HG03520 (cell line): Measurements from ENCODE around the gene LACTB.

Experiments
- ATAC-seq: cut with Tn5 transposase; IDR thresholded peaks from one replicate; pipeline ENCODE4 v1.9.1; 2021; ENCODE audit warnings: mild to moderate bottlenecking, moderate library complexity; ENCODE audit not compliant: unreplicated experiment

The LACTB gene

GRCh38 chr15:63121382-63122001, at the start of gene LACTB:
TSS of gene LACTB (plus strand) at chr15:63121861. CDS start at chr15:63121872, 11 bp downstream.
- ATAC-seq, result peak; percentile 63

DNA sequence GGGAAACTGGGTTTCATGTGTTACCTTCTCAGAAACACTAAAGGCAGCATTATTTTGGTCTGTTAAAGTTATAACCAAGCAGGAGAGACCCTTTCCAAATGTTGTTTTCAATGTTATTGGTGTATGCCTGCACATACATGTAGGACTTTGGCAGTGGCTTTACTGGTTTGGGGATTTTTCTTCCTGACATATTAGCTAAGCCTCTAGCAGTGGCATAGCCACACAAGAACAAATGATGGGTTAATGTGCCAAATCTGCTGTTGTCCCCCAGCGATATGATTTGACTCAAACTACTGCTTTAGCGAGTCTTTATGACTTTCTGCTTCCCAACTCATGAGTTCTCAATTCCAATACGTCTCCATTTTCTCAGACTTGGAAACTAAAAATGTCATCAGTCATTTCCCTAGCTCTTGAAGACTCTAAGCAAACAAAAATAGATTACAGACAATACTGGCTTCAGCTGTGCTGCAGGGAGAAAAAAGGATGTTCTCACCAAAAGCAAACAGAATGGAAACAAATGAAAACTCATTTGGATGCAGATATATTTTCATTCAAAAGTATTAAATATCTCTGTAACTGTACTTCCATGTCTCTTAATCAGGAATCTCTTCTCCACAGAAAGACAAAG, 49.5 kb upstream of the LACTB start:
- ATAC-seq, result no peak

DNA sequence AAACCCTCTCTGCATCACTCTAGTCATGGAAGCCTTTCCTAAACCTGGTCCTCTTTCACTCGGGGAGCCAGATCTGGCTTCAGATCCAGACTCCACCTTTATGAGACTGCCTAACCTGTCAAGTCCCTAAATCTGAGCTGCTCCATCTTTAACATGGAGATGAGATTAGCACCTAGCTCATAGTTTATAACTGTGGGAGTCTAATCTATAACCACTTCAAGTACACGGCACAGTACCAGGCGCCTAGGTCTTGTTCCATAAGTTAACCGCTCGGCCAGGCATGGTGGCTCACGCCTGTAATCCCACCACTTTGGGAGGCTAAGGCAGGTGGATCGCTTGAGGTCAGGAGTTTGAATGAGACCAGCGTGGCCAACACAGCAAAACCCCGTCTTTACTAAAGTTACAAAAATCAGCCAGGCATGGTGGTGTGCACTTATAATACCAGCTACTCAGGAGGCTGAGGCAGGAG, 48.8 kb upstream of the LACTB start:
- ATAC-seq, result no peak

GRCh38 chr15:63073497-63074172, 48.0 kb upstream of the LACTB start:
- no peak for ATAC-seq

GRCh38 chr15:63075015-63075983, 46.4 kb upstream of the LACTB start:
- ATAC-seq, result no peak

- ATAC-seq, result no peak
These were observed 45.5 kb upstream of the LACTB start for GRCh38 chr15:63075984-63076713.

DNA sequence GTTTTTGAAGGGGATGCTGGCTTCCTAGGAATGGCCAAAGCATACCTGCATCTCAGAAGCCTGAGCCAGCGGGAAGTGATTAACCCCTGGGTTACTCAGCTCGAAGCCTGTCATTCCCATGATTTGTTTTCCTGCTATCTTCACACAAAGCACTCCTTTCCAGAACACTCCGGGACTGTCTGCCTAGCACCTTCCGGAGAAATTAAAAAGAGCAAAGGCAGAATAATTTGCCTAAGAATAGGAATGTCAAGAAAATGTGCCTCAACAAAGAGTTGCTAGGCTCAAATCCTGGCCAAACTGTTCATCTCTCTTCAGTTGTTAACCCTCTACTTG, 45.0 kb upstream of the LACTB start:
- no peak for ATAC-seq

DNA sequence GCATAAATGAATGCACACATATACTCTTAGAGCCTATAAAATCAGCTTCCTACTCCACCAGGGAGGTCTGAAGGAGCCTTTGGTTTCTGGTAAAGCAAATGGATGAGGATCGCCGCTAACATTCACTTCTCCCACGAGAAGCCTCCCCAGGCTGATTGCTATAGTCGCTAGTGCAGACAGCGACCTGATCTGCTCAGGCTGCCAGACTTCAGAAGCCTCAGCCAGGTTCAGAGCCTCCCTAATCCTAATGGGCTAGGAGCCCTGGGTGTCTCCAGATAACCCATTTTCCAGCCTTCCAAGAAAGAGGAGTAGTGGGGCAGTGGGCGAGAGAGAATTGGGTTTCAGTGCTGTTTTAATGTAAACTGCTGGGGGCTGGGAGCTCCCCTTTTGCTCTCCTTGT, 43.7 kb upstream of the LACTB start:
- no peak for ATAC-seq

GRCh38 chr15:63079947-63080626, 41.6 kb upstream of the LACTB start:
- ATAC-seq, result no peak

GRCh38 chr15:63080634-63081250, 40.9 kb upstream of the LACTB start:
- ATAC-seq, result no peak

- ATAC-seq, result no peak
These were observed 39.3 kb upstream of the LACTB start for GRCh38 chr15:63082366-63082765.

- no peak for ATAC-seq
These were observed 38.6 kb upstream of the LACTB start for GRCh38 chr15:63083044-63083443.

DNA sequence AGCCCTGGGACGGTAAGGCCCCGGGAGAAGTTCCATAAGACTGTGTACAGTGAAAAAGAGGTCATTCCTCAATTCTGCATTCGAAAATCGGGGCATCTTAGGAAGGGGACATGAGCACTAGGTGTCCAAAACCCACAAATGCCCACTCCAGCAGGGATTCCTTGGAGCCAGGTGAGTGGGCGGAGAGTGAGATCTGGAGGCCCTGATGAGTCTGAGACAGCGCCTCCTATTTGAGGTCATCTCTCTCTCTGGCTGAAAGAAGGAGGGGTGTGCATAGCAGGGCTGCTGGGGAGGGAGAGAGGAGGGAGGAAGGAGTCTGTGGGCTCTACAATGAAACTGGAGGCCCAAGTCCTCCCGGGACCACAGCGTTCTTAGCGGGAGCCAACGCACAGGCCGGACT, 38.1 kb upstream of the LACTB start:
- no peak for ATAC-seq

DNA sequence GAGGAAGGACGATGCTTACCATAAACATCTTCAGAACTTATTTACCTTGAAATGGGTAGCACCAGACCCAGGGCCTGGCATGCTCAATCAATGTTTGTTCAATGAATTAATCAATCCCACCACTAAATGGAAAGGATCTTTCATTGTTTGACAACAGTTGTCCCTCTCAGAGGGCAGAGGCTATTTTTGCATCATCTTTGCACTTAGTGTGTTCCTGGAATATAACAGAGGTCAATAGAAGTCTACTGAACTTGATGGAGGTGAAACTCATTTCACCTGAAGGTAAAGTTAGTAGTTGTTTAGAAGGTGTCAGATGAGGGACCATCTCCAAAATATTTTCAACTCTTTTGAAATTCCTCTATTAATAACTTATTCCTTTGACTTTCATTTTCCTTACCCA, 36.9 kb upstream of the LACTB start:
- no peak for ATAC-seq

DNA sequence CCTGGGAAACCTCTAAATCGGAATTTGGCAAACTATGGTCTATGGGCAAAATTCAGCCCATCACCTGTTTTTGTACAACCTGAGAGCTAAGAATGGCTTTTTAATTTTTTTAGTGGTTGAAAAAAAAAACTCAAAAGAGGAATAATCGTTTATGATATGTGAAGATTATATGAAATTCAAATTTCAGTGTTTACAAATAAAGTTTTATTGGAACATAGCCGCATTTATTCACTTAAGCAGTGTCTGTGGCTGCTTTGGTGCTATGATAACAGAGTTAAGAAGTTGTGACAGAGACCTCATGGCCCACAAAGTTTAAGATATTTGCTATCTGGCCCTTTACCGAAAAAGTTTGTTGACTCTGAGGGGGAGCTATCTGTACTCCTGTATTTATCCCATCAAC, 36.4 kb upstream of the LACTB start:
- ATAC-seq, result no peak

DNA sequence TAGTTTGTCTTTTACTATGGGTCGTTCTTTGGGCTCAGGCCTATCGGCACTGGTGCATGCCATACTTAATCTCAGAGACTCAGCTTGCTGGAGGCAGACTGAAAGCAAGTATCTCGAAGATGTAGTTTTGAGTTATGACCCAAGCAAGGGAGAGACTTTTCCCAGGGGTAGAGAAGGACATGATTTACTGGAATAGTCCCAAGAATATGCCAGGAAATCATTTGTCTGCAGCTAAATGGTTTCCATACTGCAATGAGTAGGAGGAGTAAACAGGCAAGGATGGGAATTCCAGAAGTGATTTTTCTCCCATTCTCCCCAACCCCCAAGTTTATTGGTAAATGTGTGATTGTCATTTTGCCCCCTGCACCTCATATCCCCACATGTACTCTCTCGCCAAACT, 35.4 kb upstream of the LACTB start:
- no peak for ATAC-seq

DNA sequence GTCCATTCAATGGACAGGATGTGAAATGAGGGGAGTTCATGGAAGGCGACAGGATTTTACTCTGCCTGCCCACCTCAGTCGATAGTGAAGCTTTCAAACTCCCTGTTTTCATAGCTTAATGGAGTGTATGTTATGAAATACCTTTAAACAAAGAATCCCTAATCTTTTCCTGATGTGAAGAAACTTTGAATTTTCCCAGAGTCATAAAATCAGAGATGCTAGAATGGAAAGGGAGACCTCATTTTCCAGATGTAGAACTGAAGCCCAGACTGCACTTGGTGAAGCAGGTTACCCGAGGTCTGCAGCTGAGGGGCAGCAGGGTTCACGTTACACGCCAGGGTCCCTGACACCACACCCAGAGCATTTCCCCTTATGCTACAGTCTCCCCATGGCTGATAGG, 34.7 kb upstream of the LACTB start:
- ATAC-seq, result no peak

DNA sequence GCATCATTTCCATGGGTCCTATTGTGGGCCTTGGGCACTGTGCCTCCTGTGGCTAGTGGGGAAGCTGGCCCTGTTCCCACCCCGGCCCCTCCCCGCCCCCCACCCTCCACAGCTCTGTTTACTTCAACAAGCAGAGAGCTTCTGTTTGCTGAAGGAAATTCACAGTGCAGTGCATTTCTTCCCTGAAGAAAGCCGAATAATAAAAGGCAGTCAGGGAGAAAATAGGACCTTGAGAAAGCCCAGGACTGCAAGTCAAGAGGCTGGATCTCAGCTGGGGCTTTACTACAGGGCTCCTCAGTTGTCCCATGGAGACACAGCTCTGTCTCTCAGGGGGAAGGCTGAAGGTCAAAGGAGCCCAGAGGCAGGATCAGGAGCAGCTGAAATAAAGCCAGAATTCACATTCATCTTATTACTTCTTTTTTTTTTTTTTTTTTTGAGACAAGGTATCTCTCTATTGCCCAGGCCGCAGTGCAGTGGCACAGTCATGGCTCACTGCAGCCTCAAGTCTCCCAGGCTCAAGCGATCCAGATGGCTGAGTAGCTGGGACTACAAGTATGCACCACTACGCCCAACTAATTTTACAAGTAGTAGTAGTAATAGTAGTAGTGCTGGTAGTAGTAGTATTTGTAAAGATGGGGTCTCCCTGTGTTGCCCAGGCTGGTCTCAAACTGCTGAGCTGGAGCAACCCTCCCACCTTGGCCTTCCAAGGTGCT, 33.0 kb upstream of the LACTB start:
- no peak for ATAC-seq
